ENCODE results near the gene CBX8.

DNA sequence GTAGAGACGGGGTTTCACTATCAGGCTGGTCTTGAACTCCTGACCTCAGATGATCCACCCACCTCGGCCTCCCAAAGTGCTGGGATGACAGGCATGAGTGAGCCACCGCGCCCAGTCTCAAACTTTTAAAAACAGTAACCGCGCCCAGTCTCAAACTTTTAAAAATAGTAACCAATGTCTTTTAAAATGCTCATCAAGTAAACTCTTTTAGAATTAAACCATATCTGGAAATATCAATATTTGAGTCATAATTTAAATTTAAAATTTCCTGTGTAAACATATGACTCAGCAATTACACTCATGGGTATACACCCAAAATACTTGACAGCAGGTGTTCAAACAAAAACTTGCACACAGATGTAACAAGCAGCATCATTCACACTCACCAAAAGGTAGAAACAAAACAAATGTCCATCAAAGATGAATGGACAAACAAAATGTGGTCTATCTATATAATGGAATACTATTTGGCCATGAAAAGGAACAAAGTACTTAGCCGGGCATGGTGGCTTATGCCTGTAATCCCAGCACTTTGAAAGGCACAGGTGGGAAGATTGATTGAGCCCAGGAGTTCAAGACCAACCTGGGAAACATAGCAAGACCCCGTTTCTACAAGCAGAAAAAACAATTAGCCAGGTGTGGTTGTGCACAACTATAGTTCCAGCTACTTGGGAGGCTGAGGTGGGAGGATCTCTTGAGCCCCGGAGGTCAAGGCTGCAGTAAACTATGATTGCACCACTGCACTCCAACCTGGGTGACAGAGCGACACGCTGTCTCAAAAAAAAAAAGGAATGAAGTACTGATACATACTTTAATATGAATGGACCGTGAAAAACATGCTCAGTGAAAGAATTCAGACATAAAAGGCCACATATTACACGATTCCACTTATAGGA is 46.0 kb downstream of the CBX8 start:
- no peak for TF ChIP-seq POLR2AphosphoS5 (IDR thresholded peaks at IDR 0.05; ENCODE audit: low read depth, low read length)
- TF ChIP-seq EZH2 (IDR thresholded peaks at IDR 0.05; ENCODE audit: low read depth, low read length, severe bottlenecking): no peak
- no peak for TF ChIP-seq EP300 (IDR thresholded peaks at IDR 0.05; ENCODE audit: borderline replicate concordance in 1 of 2, low read depth in 2 of 2, low read length in 2 of 2)
- TF ChIP-seq, protein P1, sequence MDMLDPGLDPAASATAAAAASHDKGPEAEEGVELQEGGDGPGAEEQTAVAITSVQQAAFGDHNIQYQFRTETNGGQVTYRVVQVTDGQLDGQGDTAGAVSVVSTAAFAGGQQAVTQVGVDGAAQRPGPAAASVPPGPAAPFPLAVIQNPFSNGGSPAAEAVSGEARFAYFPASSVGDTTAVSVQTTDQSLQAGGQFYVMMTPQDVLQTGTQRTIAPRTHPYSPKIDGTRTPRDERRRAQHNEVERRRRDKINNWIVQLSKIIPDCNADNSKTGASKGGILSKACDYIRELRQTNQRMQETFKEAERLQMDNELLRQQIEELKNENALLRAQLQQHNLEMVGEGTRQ (IDR thresholded peaks at IDR 0.05; ENCODE audit: low read length): no peak
- TF ChIP-seq SRF (IDR thresholded peaks at IDR 0.05; ENCODE audit: low read depth, low read length): no peak
- no peak for TF ChIP-seq ZNF274 (IDR thresholded peaks at IDR 0.05; ENCODE audit: borderline replicate concordance, extremely low read depth, low read length)
- TF ChIP-seq, protein P2, sequence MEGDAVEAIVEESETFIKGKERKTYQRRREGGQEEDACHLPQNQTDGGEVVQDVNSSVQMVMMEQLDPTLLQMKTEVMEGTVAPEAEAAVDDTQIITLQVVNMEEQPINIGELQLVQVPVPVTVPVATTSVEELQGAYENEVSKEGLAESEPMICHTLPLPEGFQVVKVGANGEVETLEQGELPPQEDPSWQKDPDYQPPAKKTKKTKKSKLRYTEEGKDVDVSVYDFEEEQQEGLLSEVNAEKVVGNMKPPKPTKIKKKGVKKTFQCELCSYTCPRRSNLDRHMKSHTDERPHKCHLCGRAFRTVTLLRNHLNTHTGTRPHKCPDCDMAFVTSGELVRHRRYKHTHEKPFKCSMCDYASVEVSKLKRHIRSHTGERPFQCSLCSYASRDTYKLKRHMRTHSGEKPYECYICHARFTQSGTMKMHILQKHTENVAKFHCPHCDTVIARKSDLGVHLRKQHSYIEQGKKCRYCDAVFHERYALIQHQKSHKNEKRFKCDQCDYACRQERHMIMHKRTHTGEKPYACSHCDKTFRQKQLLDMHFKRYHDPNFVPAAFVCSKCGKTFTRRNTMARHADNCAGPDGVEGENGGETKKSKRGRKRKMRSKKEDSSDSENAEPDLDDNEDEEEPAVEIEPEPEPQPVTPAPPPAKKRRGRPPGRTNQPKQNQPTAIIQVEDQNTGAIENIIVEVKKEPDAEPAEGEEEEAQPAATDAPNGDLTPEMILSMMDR (IDR thresholded peaks at IDR 0.05; ENCODE audit: control extremely low read depth in 1 of 3, insufficient read depth in 1 of 3, low read depth in 1 of 3, low read length in 3 of 3): no peak

All from H1 (cell line).